GM23248 (cell line): Measurements from ENCODE around the gene PAOX.

Source experiments
- EZH2 ChIP-seq: fragments of 200-600 bp; sonication (generic); IDR thresholded peaks from 2 replicates; pipeline ENCODE4 v1.6.1; 2018; ENCODE audit warnings: antibody characterized with exemption, mild to moderate bottlenecking; ENCODE audit not compliant: insufficient read depth, poor library complexity, severe bottlenecking
- EZH2phosphoT487 ChIP-seq: fragments of 200-600 bp; sonication (generic); IDR thresholded peaks from 2 replicates; pipeline ENCODE4 v1.6.1; 2018; ENCODE audit warnings: antibody characterized with exemption, moderate library complexity, mild to moderate bottlenecking, low read depth; ENCODE audit not compliant: insufficient read depth

DNA sequence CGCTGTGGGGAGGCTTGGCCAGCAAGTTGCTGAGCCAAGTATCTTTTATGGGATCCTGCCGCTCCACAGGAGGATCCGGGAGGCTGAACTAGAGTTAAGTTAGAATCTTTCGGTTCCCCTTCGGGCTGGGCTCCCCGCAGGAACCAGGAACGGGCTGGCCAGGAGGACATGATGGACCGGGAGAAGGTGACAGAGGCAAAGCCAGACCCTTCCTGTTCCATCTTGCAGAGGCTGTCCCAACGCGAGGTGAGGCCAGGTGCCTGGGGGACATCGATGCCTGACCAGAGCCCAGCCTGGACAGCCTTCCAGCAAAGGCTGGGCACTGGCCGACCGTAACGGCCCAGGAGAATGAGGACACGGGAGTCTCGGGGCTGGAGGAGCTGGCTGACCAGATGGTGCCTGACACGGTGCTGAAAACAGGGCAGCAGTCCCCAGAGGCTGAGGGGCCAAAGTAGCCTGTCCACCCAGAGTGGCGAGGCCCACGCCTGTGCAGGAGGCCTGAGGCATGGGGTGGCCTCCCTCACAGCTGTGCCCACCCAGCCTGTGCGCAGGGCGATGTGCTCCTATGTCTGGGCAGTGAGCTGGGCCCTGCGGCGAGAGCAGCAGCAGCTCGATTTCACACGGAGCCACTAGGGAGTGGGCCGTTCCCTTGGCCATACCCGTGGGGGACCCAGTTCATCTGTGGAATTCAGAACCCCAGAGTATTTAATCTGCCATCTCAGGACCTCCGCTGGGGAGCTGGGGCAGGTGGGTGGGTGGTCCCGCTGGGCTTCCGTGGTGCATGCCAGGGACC lies 1.8 kb upstream of the PAOX start:
- TF ChIP-seq EZH2: no peak
- no peak for TF ChIP-seq EZH2phosphoT487
